ENCODE data around the gene EXOC6.

The EXOC6 gene

GRCh38 chr10:92848441-92849233, at the start of gene EXOC6:
EXOC6 (plus strand) TSS chr10:92848520; CDS start chr10:92848534, 14 bp downstream.
- in situ Hi-C loops (cut with HindIII; ENCODE audit: low sequenced_read_pairs): loop anchor here (5.0 to 10.0 kb wide), 2 partner anchors 34 to 344 kb away; no protein-coding TSS in a partner anchor

- in situ Hi-C loops (cut with HindIII; ENCODE audit: low sequenced_read_pairs): no loop called here
Measured at GRCh38 chr10:92799568-92799967, 48.8 kb upstream of the EXOC6 start.

- in situ Hi-C loops (cut with HindIII; ENCODE audit: low sequenced_read_pairs): no loop called here
Measured at GRCh38 chr10:92800134-92800733, 48.1 kb upstream of the EXOC6 start.

GRCh38 chr10:92801978-92802872, 46.1 kb upstream of the EXOC6 start:
- in situ Hi-C loops (cut with HindIII; ENCODE audit: low sequenced_read_pairs): no loop called here

- in situ Hi-C loops (cut with HindIII; ENCODE audit: low sequenced_read_pairs): no loop called here
Measured at GRCh38 chr10:92809840-92810239, 38.5 kb upstream of the EXOC6 start.

- in situ Hi-C loops (cut with HindIII; ENCODE audit: low sequenced_read_pairs): no loop called here
Measured at GRCh38 chr10:92810934-92811532, 37.3 kb upstream of the EXOC6 start.

GRCh38 chr10:92811986-92812385, 36.3 kb upstream of the EXOC6 start:
- in situ Hi-C loops (cut with HindIII; ENCODE audit: low sequenced_read_pairs): no loop called here

GRCh38 chr10:92813979-92814378, 34.3 kb upstream of the EXOC6 start:
- in situ Hi-C loops (cut with HindIII; ENCODE audit: low sequenced_read_pairs): no loop called here

- in situ Hi-C loops (cut with HindIII; ENCODE audit: low sequenced_read_pairs): no loop called here
Measured at GRCh38 chr10:92814790-92815189, 33.5 kb upstream of the EXOC6 start.

GRCh38 chr10:92816091-92816531, 32.2 kb upstream of the EXOC6 start:
- in situ Hi-C loops (cut with HindIII; ENCODE audit: low sequenced_read_pairs): no loop called here

GRCh38 chr10:92822060-92822634, 26.2 kb upstream of the EXOC6 start:
- in situ Hi-C loops (cut with HindIII; ENCODE audit: low sequenced_read_pairs): no loop called here

- in situ Hi-C loops (cut with HindIII; ENCODE audit: low sequenced_read_pairs): no loop called here
Measured at GRCh38 chr10:92822964-92823363, 25.4 kb upstream of the EXOC6 start.

- in situ Hi-C loops (cut with HindIII; ENCODE audit: low sequenced_read_pairs): no loop called here
Measured at GRCh38 chr10:92826061-92826460, 22.3 kb upstream of the EXOC6 start.

- in situ Hi-C loops (cut with HindIII; ENCODE audit: low sequenced_read_pairs): no loop called here
Measured at GRCh38 chr10:92826504-92826903, 21.8 kb upstream of the EXOC6 start.

- in situ Hi-C loops (cut with HindIII; ENCODE audit: low sequenced_read_pairs): no loop called here
Measured at GRCh38 chr10:92829042-92829785, 19.1 kb upstream of the EXOC6 start.

- in situ Hi-C loops (cut with HindIII; ENCODE audit: low sequenced_read_pairs): no loop called here
Measured at GRCh38 chr10:92829786-92830377, 18.4 kb upstream of the EXOC6 start.

GRCh38 chr10:92830478-92831389, 17.6 kb upstream of the EXOC6 start:
- in situ Hi-C loops (cut with HindIII; ENCODE audit: low sequenced_read_pairs): no loop called here

- in situ Hi-C loops (cut with HindIII; ENCODE audit: low sequenced_read_pairs): no loop called here
Measured at GRCh38 chr10:92832121-92832520, 16.2 kb upstream of the EXOC6 start.
